Fibroblast of villous mesenchyme (primary cell): Measurements from ENCODE around the gene UPK3BL1. TPM values are rescaled to one million over a fixed set of nuclear protein-coding genes. Genes with fewer than 3 reads are reported as not detected.
"Not testable (repeated sequence)": the region's sequence is repeated elsewhere in the genome, so short reads cannot be mapped to it uniquely, and the experiment has no call there.

Experiments used
- DNase-seq: peaks from one replicate; pipeline ENCODE4 v3.0.0-alpha.2; 2010; ENCODE audit warnings: low read depth
- H3K4me3 ChIP-seq: 2 replicates; pipeline ENCODE4 v1.5.1; 2011; ENCODE audit warnings: low read depth, mild to moderate bottlenecking, low read length
- total RNA-seq: library from RNA; depleted of rRNA; stranded (reverse); fragments of >200 nt; gene quantifications from 2 replicates; pipeline ENCODE4 v1.2.3, GENCODE V29; 2012

UPK3BL1 gene
- total RNA-seq, 1 donor: 7.3 TPM

DNA sequence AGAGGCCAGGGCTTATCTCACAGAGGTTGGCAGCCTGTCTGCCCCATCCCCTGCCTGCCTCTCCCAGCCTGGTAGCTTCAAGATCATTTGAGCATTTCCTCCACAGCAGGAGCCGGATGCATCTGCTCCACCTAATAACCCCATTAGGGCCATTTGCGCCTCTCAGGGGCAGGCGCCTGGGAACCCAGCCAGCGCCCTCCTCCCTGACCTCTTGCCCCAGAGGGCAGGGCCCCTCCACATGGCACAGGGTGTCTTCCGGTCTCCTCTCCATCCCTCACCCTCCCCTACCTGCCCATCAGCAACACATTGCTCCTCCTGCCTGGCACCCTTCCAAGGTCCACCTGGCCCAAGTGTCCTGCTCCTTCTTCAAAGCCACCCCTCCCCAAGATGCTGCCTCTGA lies 7.2 kb downstream of the UPK3BL1 start:
- DNase-seq, H3K4me3 ChIP-seq: not testable (repeated sequence)

DNA sequence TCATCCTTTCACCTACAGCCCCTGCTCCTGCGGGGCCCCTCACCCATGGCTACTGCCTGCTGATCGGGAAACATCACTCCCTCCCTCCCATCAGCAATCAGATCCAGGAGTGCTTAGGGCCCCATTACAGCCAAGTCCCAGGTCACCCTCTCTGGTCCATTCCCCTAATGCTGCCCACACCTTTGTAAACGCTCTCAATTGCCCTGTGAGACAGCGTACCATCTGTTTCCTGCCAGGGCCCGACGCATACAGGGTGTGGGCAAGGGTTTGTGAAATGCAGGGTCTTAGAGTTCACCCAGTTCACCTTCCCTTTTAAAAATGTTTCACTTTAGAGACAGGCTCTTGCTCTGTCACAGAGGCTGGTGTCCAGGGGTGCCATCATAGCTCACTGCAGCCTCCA lies 8.3 kb downstream of the UPK3BL1 start:
- DNase-seq, H3K4me3 ChIP-seq: not testable (repeated sequence)

DNA sequence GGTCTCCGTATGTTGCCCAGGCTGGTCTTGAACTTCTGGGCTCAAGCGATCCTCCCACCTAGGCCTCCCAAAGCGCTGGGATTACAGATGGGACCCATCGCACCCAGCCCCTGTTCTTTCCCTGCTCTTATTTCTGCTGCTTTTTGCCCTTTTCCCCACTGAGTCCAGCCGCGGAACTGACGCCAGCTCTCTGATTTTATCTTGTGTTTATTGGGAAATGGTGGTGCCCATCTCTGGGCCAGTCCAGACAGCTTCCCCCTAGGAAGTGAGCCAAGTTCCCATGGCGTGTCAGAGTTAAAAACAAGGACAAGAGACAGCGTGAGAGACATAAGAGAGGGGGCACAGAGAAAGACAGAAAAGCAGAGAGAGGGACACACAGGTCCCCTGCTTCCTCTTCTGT lies 12.0 kb downstream of the UPK3BL1 start:
- H3K4me3 ChIP-seq, DNase-seq: not testable (repeated sequence)

DNA sequence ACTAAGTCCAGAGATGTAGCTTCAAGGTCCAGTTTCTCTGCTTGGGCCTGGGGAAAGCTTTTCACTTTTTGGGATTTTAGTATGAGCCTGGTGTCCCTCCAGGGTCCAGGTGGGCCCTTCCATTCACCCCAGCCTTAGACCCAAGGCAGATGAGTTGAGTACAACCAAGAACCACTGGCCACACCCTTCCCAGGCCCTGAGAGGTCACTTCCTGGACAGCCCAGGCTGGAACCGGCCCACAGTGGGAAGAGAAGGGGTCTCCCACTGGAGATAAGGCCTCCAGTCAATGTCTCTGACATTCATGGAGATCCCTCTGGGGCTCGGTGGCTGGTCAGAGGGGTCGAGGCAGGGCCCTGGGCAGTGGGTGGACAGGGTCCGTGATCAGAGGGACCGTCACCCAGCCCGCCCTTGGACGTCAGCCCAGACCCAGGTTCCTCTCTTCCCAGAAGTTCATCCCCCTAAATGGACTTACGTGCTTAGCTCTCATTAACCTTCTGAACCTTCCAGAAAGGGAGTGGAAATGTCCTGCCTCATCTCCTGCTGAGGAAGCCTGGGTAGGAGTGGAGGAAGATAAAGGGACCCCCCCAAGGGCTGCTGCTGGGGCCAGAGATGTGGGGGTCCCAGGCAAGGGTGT lies 15.2 kb downstream of the UPK3BL1 start:
- H3K4me3 ChIP-seq, DNase-seq: not testable (repeated sequence)

DNA sequence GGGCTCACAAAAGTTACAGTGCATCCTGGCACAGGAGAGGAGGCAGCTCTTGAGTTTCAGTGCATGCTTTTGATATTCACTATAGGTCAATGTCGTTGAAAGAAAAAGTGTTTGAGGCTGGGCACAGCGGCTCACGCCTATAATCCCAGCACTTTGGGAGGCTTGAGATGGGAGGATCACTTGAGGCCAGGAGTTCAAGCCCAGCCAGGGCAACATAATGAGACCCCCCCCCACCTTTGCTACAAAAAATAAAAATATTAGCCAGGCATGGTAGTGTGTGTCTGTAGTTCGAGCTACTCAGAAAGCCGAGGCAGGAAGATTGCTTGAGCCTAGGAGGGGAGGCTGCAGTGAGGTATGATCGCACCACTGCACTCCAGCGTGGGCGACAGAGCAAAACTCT lies 24.5 kb downstream of the UPK3BL1 start:
- not testable (repeated sequence) for H3K4me3 ChIP-seq, DNase-seq

DNA sequence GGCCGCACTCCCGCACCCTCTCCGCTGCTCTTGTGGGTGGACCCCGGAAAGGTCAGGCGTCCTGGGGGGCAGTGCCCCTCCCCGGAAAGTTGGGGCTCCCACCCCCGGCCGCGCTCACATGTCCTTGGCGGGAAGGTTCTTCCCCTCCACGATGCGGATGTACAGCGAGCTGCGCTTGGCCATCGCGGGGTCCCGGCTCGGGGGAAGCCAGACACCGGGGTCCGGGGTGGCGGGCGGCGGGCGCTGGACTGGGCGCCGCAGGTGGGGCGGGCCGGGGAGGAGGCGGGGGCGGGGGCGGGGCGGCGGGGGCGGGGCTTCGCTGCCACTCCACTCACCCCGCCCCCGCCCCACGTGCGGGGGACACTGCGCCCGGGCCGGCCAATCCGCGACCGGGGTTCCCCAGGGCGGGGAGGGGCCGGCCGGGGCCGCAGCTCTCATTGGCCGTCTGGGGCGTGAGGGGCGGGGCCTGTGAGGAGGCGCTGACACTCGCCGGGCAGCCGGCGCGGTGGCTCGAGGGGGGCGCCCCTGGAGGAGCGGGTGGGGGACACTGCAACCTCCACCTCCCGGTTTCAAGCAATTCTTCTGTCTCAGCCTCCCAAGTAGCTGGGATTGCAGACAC lies 26.0 kb downstream of the UPK3BL1 start, which contains the start of gene RASA4:
Gene RASA4 (minus strand): TSS at position 250 of the 619 bp plus-strand sequence. CDS start 67 bp downstream, at position 183.
- H3K4me3 ChIP-seq: peak within 1 kb of the TSS; percentile 48
- peak; percentile 0 for DNase-seq

DNA sequence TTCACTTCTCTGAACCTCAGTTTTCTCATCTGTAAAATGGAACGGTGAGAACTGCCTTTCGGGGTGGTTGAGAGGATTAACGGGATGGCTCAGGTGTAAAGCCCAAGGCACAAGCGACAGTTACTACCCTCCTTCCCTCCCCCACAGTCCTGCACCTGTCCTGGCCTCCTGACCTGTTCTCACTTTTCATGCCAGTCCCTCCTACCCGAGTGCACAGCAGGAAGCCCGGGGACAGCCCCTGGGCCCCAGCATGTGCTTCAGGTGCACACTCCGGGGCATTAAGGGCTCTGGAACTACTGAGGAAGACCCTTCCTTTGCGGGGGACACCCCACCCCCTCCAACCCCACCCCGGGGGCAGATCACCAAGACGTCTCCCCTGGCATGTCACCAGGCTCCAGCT lies 26.7 kb downstream of the UPK3BL1 start:
- not testable (repeated sequence) for DNase-seq

DNA sequence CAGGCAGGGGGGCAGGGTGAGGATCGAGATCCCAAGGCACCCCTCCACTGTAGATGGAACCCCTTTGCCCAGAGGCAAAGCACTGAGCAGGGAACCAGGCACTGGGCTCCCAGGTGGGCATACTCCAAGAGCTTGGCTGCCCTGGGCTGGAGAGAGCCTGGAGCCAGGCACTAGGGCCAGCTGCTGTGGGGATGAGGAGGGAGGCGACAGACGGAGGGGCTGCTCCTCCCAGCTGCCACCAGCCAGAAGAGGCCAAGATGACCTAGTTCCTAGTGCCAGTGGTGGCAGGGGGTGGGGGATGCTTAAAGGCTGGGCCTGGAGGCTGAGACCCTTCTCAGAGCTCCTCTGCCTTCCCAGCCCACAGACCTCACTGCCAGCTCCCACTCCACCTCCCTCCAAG lies 27.7 kb downstream of the UPK3BL1 start:
- not testable (repeated sequence) for DNase-seq, H3K4me3 ChIP-seq

More for the DNA sequence above, 26.7 kb downstream of the UPK3BL1 start:
- not testable (repeated sequence) for H3K4me3 ChIP-seq

DNA sequence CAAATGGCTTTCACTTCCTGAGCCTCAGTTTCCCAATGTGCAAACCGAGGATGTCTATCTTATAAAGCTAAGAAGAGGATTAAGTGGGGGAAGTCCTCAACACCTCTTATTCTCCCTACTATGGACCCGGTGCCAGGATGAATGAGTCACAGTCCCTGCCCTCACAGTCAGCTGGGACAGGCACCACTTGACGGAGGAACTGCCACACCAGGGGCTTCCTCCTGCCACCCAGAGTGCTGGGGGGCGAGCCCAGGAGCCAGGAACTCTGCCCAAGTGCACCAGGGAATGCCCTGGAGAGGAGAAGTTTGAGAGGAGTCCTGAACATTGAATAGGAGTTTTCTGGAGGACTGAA lies 28.3 kb downstream of the UPK3BL1 start:
- not testable (repeated sequence) for H3K4me3 ChIP-seq, DNase-seq

DNA sequence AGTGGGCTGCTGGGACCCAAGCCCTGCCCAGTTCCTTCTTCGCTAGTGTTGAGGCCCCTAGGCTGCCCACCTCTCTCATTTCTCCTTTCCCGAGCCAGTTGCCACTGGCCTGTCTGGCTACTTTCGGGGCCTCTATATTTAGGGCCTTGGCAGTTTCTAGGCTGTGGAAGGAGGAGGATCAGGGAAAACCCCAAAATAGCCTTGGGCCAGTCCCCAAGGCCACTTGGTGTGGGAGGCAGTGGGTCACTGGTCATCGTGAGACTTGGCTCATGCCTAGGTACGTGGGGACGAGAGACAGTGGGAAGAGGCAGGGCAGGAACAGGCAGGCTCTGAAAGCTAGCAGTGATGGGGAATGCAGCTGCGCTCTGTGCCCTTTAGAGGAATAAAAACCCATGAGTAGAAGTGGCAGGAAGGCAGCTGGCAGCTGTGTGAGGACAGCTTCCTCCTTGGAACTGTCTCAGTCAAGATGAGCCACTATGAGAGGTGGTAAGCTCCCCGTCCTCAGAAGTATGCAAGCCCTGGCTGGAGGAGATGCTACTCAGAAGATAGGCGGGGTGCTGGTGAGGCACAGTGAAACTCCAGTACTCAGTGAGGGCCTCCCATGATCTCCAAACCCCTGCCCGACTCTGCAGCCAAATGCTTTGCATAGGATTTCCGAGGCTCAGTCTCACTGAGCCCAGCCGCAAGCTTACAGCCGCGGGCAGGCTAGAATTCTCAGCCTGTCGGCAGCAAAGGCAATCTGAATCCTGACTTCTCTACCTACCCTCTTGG lies 28.8 kb downstream of the UPK3BL1 start:
- not testable (repeated sequence) for H3K4me3 ChIP-seq, DNase-seq

DNA sequence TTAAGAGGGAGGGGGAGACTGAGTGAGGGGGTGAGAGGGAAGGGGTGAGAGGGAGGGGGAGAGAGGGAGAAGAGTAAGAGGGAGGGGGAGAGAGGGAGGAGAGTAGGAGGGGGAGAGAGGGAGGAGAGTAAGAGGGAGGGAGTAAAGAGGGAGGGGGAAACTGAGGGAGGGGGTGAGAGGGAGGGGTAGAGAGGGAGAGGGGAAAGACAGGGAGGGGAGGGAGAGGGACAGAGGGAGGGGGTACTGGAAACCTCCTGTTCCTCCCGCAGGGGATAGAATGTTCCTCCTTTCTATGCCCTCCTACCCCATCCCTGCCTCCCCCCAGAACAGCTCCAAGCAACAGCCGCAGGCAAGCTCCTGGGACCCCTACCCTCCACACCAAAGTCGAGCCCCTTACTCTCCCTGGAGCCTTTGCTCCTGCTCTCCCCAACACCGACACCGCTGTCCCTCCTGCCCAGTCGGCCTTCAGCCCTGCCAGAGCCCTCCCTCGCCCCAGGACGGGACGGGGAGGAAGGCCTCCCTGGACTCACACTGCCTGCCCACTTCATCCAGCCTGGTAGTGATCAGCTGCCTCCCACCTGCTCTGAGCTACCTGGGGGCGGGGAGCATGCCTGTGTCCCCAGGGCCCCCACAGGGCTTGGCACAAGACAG lies 30.8 kb downstream of the UPK3BL1 start:
- DNase-seq: peak; percentile 10
- H3K4me3 ChIP-seq: peak overlapping the region; percentile 2

DNA sequence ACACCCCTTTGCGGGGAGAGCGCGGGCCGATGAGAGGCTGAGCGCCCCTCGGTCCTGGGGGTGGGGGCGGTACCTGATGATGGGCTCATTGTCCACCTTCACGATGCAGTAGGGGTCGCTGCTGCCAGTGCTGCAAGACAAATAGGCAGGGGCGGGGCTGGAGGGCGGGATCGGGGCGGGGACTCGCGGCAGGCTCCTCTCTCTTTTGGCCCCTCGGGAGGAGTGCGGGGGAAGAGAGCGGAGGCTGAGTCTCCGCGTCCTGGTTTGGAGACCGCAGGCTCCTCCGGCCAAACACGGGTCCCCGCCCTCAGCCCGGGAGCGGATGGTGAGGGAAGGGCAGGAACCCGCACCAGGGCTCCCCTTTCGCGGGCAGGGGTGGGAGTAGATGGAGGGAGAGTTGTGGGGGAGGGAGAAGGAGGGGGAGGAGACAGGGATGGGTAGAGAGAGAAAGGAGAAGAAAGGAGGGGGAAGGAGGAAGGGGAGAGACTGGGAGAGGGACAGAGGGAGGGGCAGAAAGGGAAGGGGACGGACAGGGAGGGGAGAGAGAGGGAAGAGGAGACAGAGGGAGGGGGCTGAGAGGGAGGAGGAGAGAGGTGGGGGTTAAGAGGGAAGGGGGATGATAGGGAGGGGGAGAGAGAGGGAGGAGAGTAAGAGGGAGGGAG lies 31.4 kb downstream of the UPK3BL1 start:
- not testable (repeated sequence) for H3K4me3 ChIP-seq, DNase-seq

DNA sequence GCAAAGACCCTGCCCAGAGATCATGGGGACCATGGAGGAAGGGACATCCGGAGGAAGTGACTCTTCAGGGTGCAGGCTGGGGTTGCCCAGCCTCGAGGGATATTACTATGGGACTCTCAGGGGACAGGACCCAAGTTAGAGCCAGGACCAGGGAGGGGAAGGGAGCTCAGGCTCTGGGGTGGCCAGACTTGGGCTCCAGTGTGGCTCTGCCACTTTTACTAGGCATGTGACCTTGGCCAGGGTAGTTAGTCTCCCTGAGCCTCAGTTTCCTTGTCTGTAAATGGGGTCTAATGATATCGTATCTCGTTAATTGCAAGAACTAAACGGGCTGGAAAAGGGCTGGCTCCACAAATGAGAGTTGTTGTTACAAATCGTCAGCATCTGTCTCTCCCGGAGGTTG lies 32.1 kb downstream of the UPK3BL1 start:
- not testable (repeated sequence) for DNase-seq, H3K4me3 ChIP-seq

DNA sequence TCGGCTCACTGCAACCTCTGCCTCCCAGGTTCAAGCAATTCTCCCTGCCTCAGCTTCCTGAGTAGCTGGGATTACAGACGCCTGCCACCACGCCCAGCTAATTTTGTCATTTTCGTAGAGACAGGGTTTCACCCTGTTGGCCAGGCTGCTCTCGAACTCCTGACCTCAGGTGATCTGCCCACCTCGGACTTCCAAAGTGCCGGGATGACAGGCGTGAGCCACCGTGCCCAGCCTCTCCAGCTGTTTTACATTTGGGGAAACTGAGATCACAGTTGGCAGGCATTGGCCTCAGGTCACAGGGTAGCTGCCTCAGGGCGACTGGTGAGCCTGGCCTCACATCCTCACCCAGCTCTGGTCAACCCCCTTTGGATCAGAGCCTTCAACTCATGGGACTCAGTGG lies 32.9 kb downstream of the UPK3BL1 start:
- H3K4me3 ChIP-seq, DNase-seq: not testable (repeated sequence)

DNA sequence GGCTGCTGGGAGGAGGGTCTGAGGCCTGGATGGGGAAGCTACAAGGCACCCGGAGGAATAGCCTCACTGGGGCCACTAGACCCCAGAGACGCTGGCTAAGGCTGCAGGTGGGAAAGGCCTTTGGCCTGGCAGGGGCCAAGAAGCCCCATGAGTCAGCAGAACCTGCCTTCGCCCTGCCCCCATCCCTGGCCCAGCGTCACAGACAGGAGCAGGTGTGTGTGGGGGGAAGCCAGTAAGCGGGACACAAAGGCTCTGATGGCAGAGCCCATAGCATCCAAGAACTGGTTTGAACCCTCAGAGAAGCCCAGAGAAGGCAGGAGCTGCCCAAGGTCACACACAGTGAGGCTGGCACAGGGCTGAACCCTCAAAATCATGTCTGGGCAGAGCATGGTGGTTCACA lies 35.7 kb downstream of the UPK3BL1 start:
- DNase-seq, H3K4me3 ChIP-seq: not testable (repeated sequence)

DNA sequence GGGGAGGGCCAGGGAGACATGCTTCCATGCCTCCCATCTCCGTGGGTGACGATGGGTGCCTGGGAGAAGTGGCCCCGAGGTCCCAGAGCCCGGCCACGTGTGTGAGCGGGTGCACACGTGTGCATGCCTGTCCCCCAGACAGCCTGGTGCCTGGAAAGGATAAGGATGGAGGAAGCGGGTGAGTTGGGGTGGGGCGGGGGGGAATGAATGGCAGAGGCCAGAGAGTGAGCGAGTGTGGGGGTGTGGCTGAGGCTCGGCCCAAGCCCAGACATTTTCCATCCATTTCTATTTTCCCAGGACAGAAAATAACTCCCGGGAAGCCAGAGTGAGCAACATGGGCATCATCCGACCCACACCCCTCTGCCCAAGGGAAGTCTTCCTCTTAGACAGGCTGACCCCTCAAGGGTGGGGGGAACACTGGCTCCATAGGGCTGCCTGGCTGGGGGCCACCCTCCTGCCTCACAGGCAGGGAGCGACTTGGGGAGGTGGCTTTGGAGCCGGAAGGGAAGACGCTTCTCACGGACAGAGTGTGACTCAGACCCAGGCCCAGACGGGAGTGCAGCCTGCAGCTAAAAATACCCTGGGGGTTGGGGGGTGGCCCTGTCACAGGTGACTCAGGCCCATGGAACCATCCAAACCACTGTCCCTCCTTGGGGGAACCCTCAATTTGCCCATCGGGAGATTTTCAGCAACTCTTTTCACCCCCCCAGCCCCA lies 38.0 kb downstream of the UPK3BL1 start:
- not testable (repeated sequence) for H3K4me3 ChIP-seq, DNase-seq

DNA sequence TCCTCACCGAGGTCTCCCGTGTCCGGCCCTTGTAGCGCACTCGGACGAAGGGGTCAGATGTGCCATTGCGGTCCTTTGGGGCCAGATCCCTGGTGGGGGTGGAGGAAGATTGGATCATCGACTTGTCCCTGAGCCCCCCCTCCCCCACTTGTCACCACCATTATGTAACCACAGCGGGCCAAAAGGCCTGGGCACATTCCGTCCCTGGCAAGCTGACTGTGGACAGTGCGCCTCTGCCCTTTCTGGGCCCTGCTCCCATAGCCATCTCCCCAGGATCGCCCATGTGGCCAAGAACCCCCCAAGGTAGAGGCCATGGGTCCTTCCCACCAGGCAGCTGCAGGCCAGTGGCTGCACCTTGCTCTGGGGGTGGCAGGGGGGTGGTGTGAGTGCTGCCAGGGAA lies 40.3 kb downstream of the UPK3BL1 start:
- DNase-seq: not testable (repeated sequence)

DNA sequence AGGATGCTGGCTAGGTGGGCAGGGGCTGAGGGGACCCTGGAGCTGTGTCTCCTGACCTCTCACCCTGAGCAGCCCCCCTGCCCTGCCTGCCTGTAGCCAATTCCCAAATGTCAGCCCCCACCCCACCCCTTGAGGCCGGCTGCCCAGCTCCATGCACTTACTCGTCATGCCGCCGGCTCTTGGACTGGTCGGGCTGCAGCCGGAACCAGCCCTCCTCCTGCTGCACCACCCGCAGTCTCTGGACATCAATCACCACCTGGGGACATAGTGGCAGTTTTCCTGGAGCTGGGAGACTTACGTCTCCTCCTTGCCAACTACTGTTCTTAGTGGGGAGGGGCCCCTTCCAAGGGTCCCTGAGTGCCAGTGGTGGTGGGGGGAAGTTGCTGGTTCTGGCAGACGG lies 42.9 kb downstream of the UPK3BL1 start:
- not testable (repeated sequence) for DNase-seq, H3K4me3 ChIP-seq

More for the DNA sequence above, 40.3 kb downstream of the UPK3BL1 start:
- H3K4me3 ChIP-seq: not testable (repeated sequence)
